Cardiac muscle cell (in vitro differentiated cells and primary cell): ENCODE results near the gene DCLK1. TPM values are rescaled to one million over a fixed set of nuclear protein-coding genes. Genes with fewer than 3 reads are reported as not detected.

ENCODE experiments used
- DNase-seq, 2 donors: peaks; one replicate each; pipeline versions ENCODE4 v3.0.0 to v3.0.0-alpha.2; 2010 to 2017; ENCODE audit warnings: low read depth in 1 of 2, low spot score in 1 of 2
- H3K27ac ChIP-seq: fragments of 200-600 bp; sonication (generic); 2 replicates; pipeline ENCODE4 v1.5.1; 2016
- H3K27me3 ChIP-seq: fragments of 200-600 bp; sonication (generic); 2 replicates; pipeline ENCODE4 v1.6.0; 2016; ENCODE audit warnings: control low read depth
- H3K36me3 ChIP-seq: fragments of 200-600 bp; sonication (generic); 2 replicates; pipeline ENCODE4 v1.5.1; 2016; ENCODE audit warnings: control low read depth
- H3K4me1 ChIP-seq: fragments of 200-600 bp; sonication (generic); 2 replicates; pipeline ENCODE4 v1.8.1; 2017; ENCODE audit warnings: low read depth, mild to moderate bottlenecking, mixed run types
- H3K4me3 ChIP-seq: fragments of 200-600 bp; sonication (generic); 2 replicates; pipeline ENCODE4 v1.5.1; 2016; ENCODE audit warnings: mild to moderate bottlenecking
- H3K9me3 ChIP-seq: fragments of 200-600 bp; sonication (generic); 2 replicates; pipeline ENCODE4 v1.5.1; 2017; ENCODE audit warnings: low read depth, mild to moderate bottlenecking, control low read depth
- polyA plus RNA-seq: library from polyadenylated mRNA; unstranded; fragments of >200 nt; fragmentation: Nextera tagmentation; extraction: Ambion mirVana; gene quantifications from 2 replicates; pipeline ENCODE4 v1.2.1, GENCODE V29; 2016
- total RNA-seq: library from RNA; depleted of rRNA; stranded (reverse); fragments of >200 nt; gene quantifications from 2 replicates; pipeline ENCODE4 v1.2.3, GENCODE V29; 2016
- TF ChIP-seq, protein P1 (sequence below): IDR thresholded peaks from 2 replicates; pipeline ENCODE4 v1.5.1; 2012; ENCODE audit warnings: low read depth, mild to moderate bottlenecking, low read length

The DCLK1 gene
- total and polyA plus RNA-seq, 2 experiments from 2014 or later: 0.09 TPM; not detected in 1

- no peak overlapping the region for H3K27ac ChIP-seq
- H3K36me3 ChIP-seq: no peaks in the 10 kb centered on the region
- TF ChIP-seq, protein P1, sequence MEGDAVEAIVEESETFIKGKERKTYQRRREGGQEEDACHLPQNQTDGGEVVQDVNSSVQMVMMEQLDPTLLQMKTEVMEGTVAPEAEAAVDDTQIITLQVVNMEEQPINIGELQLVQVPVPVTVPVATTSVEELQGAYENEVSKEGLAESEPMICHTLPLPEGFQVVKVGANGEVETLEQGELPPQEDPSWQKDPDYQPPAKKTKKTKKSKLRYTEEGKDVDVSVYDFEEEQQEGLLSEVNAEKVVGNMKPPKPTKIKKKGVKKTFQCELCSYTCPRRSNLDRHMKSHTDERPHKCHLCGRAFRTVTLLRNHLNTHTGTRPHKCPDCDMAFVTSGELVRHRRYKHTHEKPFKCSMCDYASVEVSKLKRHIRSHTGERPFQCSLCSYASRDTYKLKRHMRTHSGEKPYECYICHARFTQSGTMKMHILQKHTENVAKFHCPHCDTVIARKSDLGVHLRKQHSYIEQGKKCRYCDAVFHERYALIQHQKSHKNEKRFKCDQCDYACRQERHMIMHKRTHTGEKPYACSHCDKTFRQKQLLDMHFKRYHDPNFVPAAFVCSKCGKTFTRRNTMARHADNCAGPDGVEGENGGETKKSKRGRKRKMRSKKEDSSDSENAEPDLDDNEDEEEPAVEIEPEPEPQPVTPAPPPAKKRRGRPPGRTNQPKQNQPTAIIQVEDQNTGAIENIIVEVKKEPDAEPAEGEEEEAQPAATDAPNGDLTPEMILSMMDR: peak; percentile 67
- no peaks in the 10 kb centered on the region for H3K9me3 ChIP-seq
- DNase-seq: peak; percentile 57 to 70
- peaks cover 4% of the 10 kb centered on the region for H3K4me1 ChIP-seq
- no peak overlapping the region for H3K4me3 ChIP-seq
- H3K27me3 ChIP-seq: no peaks in the 10 kb centered on the region
Observed at GRCh38 chr13:35818633-35819067, 312.5 kb downstream of the DCLK1 start.

GRCh38 chr13:35817642-35818607, 313.3 kb downstream of the DCLK1 start:
- Histone ChIP-seq H3K4me3 (no peak overlapping the region), H3K36me3 (no peaks in the 10 kb centered on the region)

DNA sequence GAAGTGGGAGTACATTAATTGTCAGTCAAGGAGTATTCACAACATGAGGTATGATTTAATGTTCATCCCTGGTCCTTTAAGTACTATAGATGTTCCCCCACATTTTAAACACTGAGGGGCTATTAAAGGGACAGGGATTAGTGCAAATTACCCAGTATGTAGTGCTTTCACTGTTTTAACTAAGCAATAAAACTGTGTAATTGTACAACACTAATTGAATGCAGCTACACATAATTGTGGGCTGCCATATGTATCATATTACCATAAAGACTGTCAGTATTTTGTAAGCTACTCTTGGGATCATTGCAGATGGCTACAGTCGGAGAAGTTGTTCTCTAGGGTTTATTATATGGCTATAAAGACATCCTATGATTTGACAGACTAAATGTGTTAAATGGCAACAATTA, 316.6 kb downstream of the DCLK1 start:
- TF ChIP-seq, protein P1: no peak
- H3K4me3 ChIP-seq: no peak overlapping the region
- no peaks in the 10 kb centered on the region for H3K27me3 ChIP-seq
- no peak overlapping the region for H3K27ac ChIP-seq
- no peak for DNase-seq
- peaks cover 4% of the 10 kb centered on the region for H3K4me1 ChIP-seq
- H3K9me3 ChIP-seq: no peaks in the 10 kb centered on the region
- no peaks in the 10 kb centered on the region for H3K36me3 ChIP-seq

More at GRCh38 chr13:35817642-35818607, 313.3 kb downstream of the DCLK1 start:
- Histone ChIP-seq H3K4me1 (peaks cover 4% of the 10 kb centered on the region), H3K27ac (no peak overlapping the region), H3K27me3 (no peaks in the 10 kb centered on the region), H3K9me3 (no peaks in the 10 kb centered on the region)
- no peak for DNase-seq
- TF ChIP-seq, protein P1: no peak

GRCh38 chr13:35812736-35813135, 318.4 kb downstream of the DCLK1 start:
- no peaks in the 10 kb centered on the region for H3K27me3 ChIP-seq
- no peaks in the 10 kb centered on the region for H3K9me3 ChIP-seq
- TF ChIP-seq, protein P1: no peak
- no peak for DNase-seq
- no peaks in the 10 kb centered on the region for H3K36me3 ChIP-seq
- H3K4me1 ChIP-seq: peaks cover 4% of the 10 kb centered on the region
- H3K4me3 ChIP-seq: no peak overlapping the region
- H3K27ac ChIP-seq: no peak overlapping the region

GRCh38 chr13:35810321-35810720, 320.9 kb downstream of the DCLK1 start:
- DNase-seq: no peak
- Histone ChIP-seq H3K27me3 (no peaks in the 10 kb centered on the region), H3K27ac (no peak overlapping the region), H3K36me3 (no peaks in the 10 kb centered on the region), H3K9me3 (no peaks in the 10 kb centered on the region), H3K4me3 (no peak overlapping the region), H3K4me1 (peaks cover 4% of the 10 kb centered on the region)
- TF ChIP-seq, protein P1: no peak
